Islet precursor cell (in vitro differentiated cells): Measurements from ENCODE around the gene KCTD2.
"Not testable (repeated sequence)": the region's sequence is repeated elsewhere in the genome, so short reads cannot be mapped to it uniquely, and the experiment has no call there.

ENCODE experiments used
- DNase-seq: peaks from one replicate; pipeline ENCODE4 v3.0.0-alpha.2; 2018

KCTD2 gene

DNA sequence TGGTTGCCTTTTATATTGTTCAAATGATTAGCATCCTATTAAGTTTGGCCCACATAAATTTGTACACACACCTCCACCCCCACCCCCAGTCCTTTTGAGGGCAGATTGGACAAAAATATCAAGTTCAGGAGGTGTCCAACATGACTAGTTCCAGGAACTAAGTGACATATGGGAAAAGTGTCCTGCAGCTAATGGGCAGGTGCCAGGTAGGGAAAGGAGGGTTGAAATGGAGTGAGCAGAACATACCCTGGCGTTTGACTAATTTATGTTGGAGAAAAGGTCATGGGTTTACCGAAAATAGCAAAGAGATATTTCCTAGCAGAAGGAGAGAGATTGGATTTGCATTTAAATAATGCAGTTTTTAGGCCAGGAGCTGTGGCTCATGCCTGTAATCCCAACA lies 4.9 kb downstream of the KCTD2 start:
- DNase-seq = no peak

DNA sequence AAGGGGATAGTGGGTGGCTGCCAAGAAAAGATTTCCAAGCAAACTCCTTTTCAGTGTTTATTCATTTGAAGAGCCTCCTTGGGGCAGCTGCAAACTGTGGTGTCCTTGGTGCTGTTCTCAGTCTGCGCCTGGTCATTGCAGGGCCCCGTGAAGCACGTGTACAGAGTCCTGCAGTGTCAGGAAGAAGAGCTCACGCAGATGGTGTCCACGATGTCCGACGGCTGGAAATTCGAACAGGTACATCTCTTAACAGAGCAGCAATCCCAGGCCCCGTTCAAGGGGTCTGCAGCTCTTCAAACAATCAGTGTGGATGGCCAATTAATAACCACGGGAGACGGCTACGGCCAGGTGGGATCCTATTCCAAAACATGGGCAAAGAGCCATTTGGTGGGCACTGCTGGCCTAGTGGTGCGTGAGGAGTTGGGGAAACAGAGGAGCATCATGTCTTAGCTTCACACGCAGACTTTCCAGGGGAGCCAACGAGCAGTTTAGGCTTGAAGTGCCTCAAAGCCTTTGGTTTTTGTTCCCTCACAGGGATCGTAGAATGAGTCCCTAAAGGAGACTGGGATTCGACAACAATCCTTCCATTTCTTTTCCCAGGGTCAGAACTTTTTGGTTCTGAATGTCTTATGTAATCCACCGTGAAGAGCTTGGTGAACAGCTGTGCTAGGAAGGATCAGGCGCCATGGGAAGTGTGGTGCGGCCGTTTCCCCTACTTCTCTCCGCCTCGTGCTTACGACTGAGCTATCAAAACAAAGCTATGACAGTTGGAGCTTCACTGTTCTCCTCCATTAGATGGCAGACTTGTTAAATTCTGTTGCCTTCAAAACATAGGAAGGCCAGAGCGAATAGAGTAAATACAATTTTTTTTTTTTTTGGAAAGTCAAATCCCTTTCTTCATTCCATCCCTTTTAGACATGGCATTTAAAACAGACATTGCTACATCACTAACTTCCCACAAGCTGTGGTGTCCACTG lies 12.6 kb downstream of the KCTD2 start:
- no peak for DNase-seq

DNA sequence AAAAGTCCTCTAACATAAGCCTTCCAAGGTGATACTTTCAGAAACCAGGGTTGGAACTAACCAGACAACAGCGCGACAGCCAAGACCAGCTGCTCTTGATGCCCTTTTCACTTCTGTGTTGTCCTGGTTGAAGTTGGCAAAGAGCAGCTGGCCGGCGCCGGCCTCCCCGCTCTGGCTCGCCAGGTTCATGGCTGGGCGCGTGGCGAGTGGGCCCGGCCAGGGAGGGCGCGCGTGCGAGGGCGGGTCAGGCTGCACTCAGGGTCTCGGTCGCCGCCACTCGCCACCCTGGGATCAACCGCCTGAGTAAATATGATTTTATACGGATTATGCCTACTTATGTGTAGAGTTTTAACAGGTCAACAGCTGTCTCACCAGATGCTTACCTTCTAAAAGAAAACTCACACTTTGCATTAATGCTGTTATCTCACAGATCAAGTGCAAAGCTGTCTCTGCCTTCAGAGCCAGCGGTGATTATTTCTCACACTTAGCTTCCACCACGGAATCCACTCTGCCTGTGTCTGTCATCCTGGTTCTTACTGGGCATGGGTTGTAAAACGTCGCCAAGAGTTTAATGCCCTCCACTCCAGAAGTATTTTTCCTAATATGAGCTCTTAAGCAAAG lies 13.5 kb downstream of the KCTD2 start:
- DNase-seq = no peak

- no peak for DNase-seq
Measured at GRCh38 chr17:75061055-75061438, 14.0 kb downstream of the KCTD2 start.

GRCh38 chr17:75061618-75062017 lies 14.6 kb downstream of the KCTD2 start:
- DNase-seq = no peak

DNA sequence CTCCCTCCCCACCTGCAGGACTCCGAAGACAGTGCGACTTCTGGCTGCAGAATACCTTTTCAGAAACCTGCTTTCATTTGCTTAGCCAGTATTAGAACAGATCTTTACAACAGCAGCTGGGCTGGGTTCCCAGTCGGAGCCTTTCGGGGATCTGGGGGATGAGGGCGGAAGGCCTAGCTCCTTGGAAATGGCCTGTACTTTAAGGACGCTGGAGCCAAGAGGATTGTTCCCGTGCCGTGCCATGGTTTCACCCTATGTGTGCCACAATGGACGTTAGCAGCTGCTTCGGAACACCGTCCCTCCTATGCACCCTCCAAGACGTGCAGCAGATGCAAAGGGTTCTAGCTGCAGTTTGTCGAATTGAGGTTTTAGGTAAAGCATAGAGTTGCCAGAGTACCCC lies 16.2 kb downstream of the KCTD2 start:
- DNase-seq = no peak

DNA sequence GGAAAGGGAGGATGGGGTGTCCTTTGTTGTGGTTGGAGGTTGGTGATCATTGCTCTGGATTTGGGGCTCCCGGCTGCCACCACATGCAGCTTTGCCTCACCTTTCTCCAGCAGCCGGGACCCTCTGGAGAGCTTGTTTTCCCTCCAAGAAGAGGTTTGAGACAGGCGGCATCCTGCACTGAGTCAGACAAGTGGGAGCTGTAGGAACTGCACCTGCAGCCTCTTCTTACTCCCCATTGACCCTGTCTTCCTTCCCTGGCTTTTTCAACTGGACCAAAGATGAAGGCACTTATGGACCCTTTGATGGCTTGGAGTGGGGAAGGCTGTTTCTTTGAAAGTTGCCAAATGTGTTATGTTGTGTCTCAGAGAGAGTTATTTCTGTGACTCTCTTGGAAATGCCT lies 16.6 kb downstream of the KCTD2 start:
- no peak for DNase-seq

DNA sequence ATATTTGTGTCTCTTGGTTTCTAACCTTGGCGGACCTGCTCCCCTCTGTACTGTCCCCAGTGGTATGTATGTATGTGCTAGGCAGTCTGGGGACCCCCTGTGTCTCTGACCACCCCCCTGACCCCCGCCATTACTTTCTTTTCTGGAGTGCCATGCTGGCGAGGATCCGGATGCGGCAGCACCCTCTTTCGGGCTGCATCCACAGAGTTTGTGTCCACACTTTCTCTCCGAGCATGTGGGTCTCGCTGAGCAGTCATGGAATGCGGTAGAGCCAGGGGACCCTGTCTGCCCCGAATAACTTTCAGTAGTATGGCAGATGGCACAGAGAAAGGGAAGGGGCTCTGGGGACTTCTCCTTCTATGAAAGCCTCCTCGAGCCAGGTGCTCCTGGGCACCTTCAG lies 17.0 kb downstream of the KCTD2 start:
- DNase-seq = no peak

- no peak for DNase-seq
Measured at GRCh38 chr17:75064460-75064859, 17.4 kb downstream of the KCTD2 start.

GRCh38 chr17:75064867-75065561 lies 18.0 kb downstream of the KCTD2 start:
- no peak for DNase-seq

- DNase-seq = no peak
Measured at GRCh38 chr17:75065562-75066151, 18.6 kb downstream of the KCTD2 start.

DNA sequence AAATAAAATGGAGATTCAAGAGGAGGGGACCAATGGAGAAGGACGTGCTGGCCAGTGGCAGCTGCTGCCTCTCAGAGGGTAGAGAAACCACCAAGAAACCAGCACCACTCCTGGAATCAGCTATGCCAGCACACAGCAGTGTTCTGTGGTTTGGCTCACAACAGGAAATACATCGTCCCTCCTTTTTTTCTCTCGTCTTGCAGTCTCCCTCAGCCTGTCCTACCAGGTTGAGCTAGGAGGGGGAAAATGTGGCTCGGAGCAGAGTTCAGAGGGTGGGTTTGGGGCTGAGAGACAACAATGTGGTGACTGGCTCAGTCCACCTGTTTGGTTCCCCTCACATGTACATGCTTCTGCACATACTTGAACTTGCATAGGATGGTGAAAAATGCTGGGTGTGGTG lies 20.8 kb downstream of the KCTD2 start:
- peak; percentile 61 for DNase-seq

DNA sequence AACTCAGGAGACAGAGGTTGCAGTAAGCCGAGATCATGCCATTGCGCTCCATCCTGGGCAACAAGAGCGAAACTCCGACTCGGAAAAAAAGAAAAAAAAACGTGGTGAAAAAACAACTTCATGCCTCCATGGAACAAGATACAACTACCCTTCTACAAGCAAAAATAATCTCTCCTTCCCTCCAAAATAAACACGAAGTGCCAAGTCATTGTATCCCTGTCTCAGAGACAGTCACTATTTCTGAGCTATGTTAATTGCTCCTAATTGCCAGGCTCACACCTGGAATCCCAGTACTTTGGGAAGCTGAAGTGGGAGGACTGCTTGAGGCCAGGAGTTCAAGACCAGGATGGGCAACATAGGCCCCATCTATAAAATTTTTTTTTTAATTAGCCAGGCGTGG lies 21.7 kb downstream of the KCTD2 start:
- no peak for DNase-seq

GRCh38 chr17:75069783-75070182 lies 22.8 kb downstream of the KCTD2 start:
- no peak for DNase-seq

DNA sequence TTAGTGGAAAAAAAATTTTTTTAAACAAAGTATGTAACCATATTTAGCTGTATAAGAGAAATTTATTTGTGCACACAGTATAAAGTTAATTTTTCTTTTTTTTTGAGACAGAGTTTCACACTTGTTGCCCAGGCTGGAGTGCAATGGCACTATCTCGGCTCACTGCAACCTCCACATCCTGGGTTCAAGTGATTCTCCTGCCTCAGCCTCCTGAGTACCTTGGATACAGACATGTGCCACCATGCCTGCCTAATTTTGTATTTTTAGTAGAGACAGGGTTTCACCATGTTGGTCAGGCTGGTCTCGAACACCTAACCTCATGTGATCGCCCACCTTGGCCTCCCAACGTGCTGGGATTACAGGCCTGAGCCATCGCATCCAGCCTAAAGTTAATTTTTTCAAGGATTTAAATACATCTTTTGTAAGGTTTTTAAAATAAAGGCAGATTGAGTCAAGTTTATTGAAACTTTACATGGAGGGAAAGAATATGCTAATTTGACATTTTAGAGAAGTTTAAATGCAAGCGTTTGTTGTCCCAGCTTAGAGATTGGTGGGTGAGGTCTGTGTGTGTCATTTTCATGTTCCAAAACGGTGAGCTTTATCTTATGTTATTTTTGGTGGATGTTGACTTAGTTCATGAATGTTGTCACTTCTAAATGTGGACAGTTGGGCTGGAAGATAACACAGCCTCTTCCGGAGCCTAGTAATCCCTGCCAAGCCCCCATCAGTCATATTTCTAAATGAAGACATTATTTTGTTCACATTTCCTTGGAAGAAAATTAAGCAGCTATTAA lies 24.6 kb downstream of the KCTD2 start:
- not testable (repeated sequence) for DNase-seq

- DNase-seq = not testable (repeated sequence)
Measured at GRCh38 chr17:75072909-75073308, 25.9 kb downstream of the KCTD2 start.

DNA sequence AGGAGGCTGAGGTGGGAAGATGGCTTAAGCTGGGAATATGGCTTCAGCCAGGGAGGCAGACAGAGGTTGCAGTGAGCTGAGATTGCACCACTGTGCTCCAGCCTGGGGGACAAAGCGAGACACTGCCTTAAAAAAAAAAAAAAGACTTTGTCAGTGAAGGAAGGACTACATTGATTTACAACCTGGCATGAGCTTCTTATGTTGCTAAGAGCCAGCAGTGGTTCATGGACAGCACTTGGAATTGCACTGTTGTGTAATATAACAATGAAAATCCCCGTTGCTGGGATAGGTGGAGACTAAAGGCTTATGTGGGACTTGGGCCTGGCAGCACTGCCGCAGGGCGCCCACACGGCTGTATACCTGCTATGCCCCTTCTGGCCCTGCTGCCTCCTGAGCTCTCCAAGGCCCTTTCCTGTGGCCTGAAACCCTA lies 26.6 kb downstream of the KCTD2 start:
- no peak for DNase-seq

DNA sequence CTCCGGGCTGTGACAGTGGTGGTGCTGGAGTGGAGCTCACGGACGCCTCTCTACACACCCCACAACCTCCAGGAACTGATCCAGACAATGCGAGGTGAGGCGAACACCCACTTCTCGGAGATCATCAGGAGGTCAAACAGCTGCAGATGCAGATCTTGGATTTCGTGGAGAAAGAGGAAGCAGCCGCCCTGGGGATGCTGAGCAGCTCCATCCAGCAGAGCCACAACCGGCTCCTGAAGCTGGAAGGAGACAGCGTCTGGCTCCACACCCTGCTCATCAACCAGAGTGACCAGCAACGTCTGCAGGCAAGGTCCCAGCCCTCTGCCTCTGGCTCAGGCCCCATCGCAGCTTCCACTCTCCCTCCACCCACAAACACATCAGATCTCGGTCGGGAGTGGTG lies 27.5 kb downstream of the KCTD2 start:
- peak; percentile 71 for DNase-seq

DNA sequence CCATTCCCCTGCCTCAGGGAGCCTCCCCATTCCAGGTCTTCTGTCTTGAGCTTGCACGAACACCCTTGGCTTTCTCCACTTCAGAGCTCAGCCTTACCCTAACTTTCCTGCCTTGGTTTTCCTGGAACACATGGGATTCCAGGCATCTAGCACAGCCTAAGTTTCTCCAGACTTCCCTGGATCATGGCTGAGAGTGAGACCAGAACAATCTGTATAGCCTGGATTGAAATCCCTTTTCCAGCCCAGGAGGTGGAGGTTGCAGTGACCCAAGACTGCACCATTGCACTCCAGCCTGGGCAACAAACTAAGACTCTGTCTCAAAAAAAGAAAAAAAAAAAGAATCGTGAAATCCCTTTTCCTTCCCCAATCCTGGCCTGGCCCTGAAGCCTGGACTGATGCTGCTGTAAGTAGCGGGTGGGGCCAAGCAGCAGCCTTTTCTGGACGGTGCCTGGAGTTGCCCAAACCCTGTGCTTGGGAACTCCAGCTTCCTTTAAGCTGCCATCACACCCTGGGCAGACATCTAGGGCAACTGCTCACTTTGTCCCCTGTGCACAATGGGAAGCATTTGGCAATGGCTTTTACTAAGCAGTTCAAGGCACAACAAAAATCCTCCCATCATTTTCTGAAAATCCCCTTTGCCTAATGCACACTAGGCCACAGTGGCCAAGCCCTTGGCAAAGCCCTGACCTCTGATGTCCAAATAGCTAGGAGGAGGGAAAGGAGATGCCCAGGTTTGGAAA lies 28.7 kb downstream of the KCTD2 start:
- no peak for DNase-seq

GRCh38 chr17:75077072-75077495 lies 30.1 kb downstream of the KCTD2 start:
- peak; percentile 75 for DNase-seq

GRCh38 chr17:75077496-75078283 lies 30.7 kb downstream of the KCTD2 start:
- no peak for DNase-seq
